Suprapubic skin (tissue), 4 donors: ENCODE measurements around the gene ATP11A. TPM values are rescaled to one million over a fixed set of nuclear protein-coding genes. Genes with fewer than 3 reads are reported as not detected.

Source experiments
- DNase-seq, 2 donors: peaks; one replicate each; pipeline ENCODE4 v3.0.0-alpha.2; 2019; ENCODE audit warnings: low spot score in 2 of 2
- H3K27ac ChIP-seq: fragments of 200-600 bp; sonication (generic); one replicate; pipeline ENCODE4 v1.5.1; 2019
- H3K27me3 ChIP-seq: fragments of 200-600 bp; sonication (generic); one replicate; pipeline ENCODE4 v1.5.1; 2019
- H3K36me3 ChIP-seq: fragments of 200-600 bp; sonication (generic); one replicate; pipeline ENCODE4 v1.5.1; 2019
- H3K4me1 ChIP-seq: fragments of 200-600 bp; sonication (generic); one replicate; pipeline ENCODE4 v1.5.1; 2019
- H3K4me3 ChIP-seq: fragments of 200-600 bp; sonication (generic); one replicate; pipeline ENCODE4 v1.5.1; 2019; ENCODE audit warnings: mild to moderate bottlenecking
- H3K9me3 ChIP-seq: fragments of 200-600 bp; sonication (generic); one replicate; pipeline ENCODE4 v1.5.1; 2019
- CTCF ChIP-seq, 2 donors: fragments of 200-600 bp in 1 of 2; fragments of 450-650 bp in 1 of 2; sonication (generic) in 1 of 2; IDR thresholded peaks; one replicate each; pipeline ENCODE4 v1.5.1; 2016 to 2019; ENCODE audit warnings: antibody characterized with exemption in 2 of 2, mild to moderate bottlenecking in 1 of 2, moderate library complexity in 1 of 2
- EP300 ChIP-seq: sonication (generic); formaldehyde crosslinking; IDR thresholded peaks from one replicate; pipeline ENCODE4 v1.6.1; 2017; ENCODE audit warnings: antibody characterized with exemption
- POLR2A ChIP-seq, 2 donors: fragments of 450-650 bp; IDR thresholded peaks; one replicate each; pipeline ENCODE4 v1.6.1; 2017; ENCODE audit warnings: antibody characterized with exemption in 2 of 2, mild to moderate bottlenecking in 2 of 2, moderate library complexity in 2 of 2
- POLR2AphosphoS5 ChIP-seq, 3 donors: sonication (generic); formaldehyde crosslinking; IDR thresholded peaks; one replicate each; pipeline ENCODE4 v1.6.1; 2017; ENCODE audit warnings: antibody characterized with exemption in 3 of 3
- WGBS: methylation state at CpG from one replicate; pipeline ENCODE4 v1.1.5; 2018; 5-methylcytosine and 5-hydroxymethylcytosine counted together
- total RNA-seq, 4 donors: library from RNA; depleted of rRNA; stranded (reverse); fragments of >200 nt; gene quantifications; one replicate each; pipeline ENCODE4 v1.1.0, GENCODE V29; 2016

Gene ATP11A
- total RNA-seq, 4 donors from 2014 or later = 22.8 to 51.0 (median 39.8) TPM

- no peaks in the 10 kb centered on the region for H3K9me3 ChIP-seq
- no peak for DNase-seq
- H3K4me3 ChIP-seq = no peak overlapping the region
- TF ChIP-seq CTCF (IDR thresholded peaks at IDR 0.05) (no peak), POLR2A (IDR thresholded peaks at IDR 0.05) (no peak), POLR2AphosphoS5 (IDR thresholded peaks at IDR 0.05) (no peak), EP300 (no peak)
- no peaks in the 10 kb centered on the region for H3K36me3 ChIP-seq
- no peak overlapping the region for H3K27ac ChIP-seq
- no peaks in the 10 kb centered on the region for H3K27me3 ChIP-seq
- 92% methylated on average over 9 of the region's 9 CpGs for WGBS
- H3K4me1 ChIP-seq = peaks cover 14% of the 10 kb centered on the region
These were observed 47.5 kb downstream of the ATP11A start for GRCh38 chr13:112737294-112737693.

- Histone ChIP-seq H3K36me3 (no peaks in the 10 kb centered on the region), H3K4me1 (peaks cover 14% of the 10 kb centered on the region), H3K4me3 (no peak overlapping the region), H3K27me3 (no peaks in the 10 kb centered on the region), H3K27ac (no peak overlapping the region), H3K9me3 (no peaks in the 10 kb centered on the region)
- WGBS = 85% methylated on average over 6 of the region's 7 CpGs
- no peak for DNase-seq
- TF ChIP-seq POLR2A (IDR thresholded peaks at IDR 0.05) (no peak), EP300 (no peak), CTCF (IDR thresholded peaks at IDR 0.05) (no peak), POLR2AphosphoS5 (IDR thresholded peaks at IDR 0.05) (no peak)
These were observed 48.8 kb downstream of the ATP11A start for GRCh38 chr13:112738606-112739005.

DNA sequence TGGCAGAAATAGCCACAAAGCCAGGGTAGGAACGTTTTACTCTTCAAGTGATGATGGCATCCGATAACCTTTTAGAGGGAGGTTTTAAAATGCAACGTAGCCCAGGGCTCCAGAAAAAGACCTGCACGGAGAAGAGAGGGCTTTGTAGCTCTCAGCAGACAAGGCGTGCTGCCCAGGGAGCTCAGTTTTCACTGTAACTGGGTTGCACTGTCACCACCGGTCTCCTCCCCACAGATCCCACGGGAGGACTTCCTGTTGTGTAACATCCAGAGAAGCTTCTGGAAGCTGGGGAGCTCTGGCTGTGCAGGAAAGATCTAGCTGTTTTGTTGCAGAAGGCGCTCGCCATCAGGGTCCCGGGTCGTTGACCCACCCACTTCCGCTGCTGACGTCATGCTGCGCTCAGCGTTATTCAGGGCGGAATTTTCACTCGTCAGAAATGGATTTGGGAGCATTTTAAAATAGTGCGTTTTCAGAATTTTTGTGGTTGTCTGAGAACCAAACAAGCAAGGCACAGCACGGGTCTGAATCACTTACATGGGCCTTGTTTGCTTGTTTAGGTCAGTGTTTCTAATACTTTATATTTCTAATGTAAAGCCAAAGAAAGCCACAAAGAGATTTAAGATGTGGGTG lies 50.8 kb downstream of the ATP11A start:
- 71% methylated on average over 19 of the region's 19 CpGs for WGBS
- DNase-seq = peak; percentile 81 to 83
- Histone ChIP-seq H3K27me3 (no peaks in the 10 kb centered on the region), H3K9me3 (no peaks in the 10 kb centered on the region), H3K4me1 (peaks cover 20% of the 10 kb centered on the region), H3K4me3 (no peak overlapping the region), H3K27ac (peak overlapping the region; percentile 73), H3K36me3 (no peaks in the 10 kb centered on the region)
- TF ChIP-seq POLR2A (IDR thresholded peaks at IDR 0.05) (no peak), POLR2AphosphoS5 (IDR thresholded peaks at IDR 0.05) (no peak), EP300 (no peak), CTCF (IDR thresholded peaks at IDR 0.05) (no peak)

GRCh38 chr13:112741185-112741755 lies 51.4 kb downstream of the ATP11A start:
- Histone ChIP-seq H3K4me3 (no peak overlapping the region), H3K36me3 (no peaks in the 10 kb centered on the region), H3K27me3 (no peaks in the 10 kb centered on the region), H3K4me1 (peaks cover 20% of the 10 kb centered on the region), H3K9me3 (no peaks in the 10 kb centered on the region), H3K27ac (peak overlapping the region; percentile 73)
- TF ChIP-seq EP300 = no peak
- no peak for TF ChIP-seq POLR2A (IDR thresholded peaks at IDR 0.05)
- no peak for TF ChIP-seq POLR2AphosphoS5 (IDR thresholded peaks at IDR 0.05)
- TF ChIP-seq CTCF (IDR thresholded peaks at IDR 0.05) = no peak
- DNase-seq = no peak
- WGBS = 86% methylated on average over 12 of the region's 15 CpGs

GRCh38 chr13:112741835-112742570 lies 52.2 kb downstream of the ATP11A start:
- Histone ChIP-seq H3K36me3 (no peaks in the 10 kb centered on the region), H3K9me3 (no peaks in the 10 kb centered on the region), H3K4me1 (peaks cover 20% of the 10 kb centered on the region), H3K27me3 (no peaks in the 10 kb centered on the region), H3K4me3 (no peak overlapping the region), H3K27ac (no peak overlapping the region)
- WGBS = 93% methylated on average over 18 of the region's 18 CpGs
- TF ChIP-seq POLR2A (IDR thresholded peaks at IDR 0.05) (no peak), POLR2AphosphoS5 (IDR thresholded peaks at IDR 0.05) (no peak), EP300 (no peak), CTCF (IDR thresholded peaks at IDR 0.05) (no peak)
- no peak for DNase-seq
